ENCODE data around the gene RTN4RL2. TPM values are rescaled to one million over a fixed set of nuclear protein-coding genes. Genes with fewer than 3 reads are reported as not detected.

The RTN4RL2 gene
- total RNA-seq, 2 experiments from 2014 or later, result 0.74 to 0.99 TPM

- Mint-ChIP-seq H3K27ac (no peak overlapping the region), H3K4me1 (ENCODE audit: low read depth) (no peaks in the 10 kb centered on the region), H3K27me3 (ENCODE audit: low read depth) (peaks cover under 1% of the 10 kb centered on the region), H3K9me3 (no peaks in the 10 kb centered on the region), H3K4me3 (no peak overlapping the region), H3K36me3 (ENCODE audit: low read depth) (no peaks in the 10 kb centered on the region)
- CTCF ChIA-PET, result interaction anchor here (1.5 kb wide), 1 partner anchor 25 kb away, joined by 6 read pairs; no protein-coding TSS in a partner anchor
- intact Hi-C loops (cut with micrococcal nuclease), result no loop called here
- DNase-seq, result no peak
Observed at GRCh38 chr11:57466680-57467079, 6.4 kb downstream of the RTN4RL2 start.

- intact Hi-C loops (cut with micrococcal nuclease), result no loop called here
- DNase-seq, result no peak
- Mint-ChIP-seq H3K27ac (no peak overlapping the region), H3K9me3 (no peaks in the 10 kb centered on the region), H3K27me3 (ENCODE audit: low read depth) (no peaks in the 10 kb centered on the region), H3K4me1 (ENCODE audit: low read depth) (no peaks in the 10 kb centered on the region), H3K4me3 (no peak overlapping the region), H3K36me3 (ENCODE audit: low read depth) (no peaks in the 10 kb centered on the region)
- CTCF ChIA-PET, result interaction anchor here (0.6 to 1.2 kb wide), 2 partner anchors 16 to 278 kb away, joined by 3 to 4 read pairs; no protein-coding TSS in a partner anchor
Observed at GRCh38 chr11:57467508-57468157, 7.3 kb downstream of the RTN4RL2 start.

GRCh38 chr11:57468276-57468675 lies 7.9 kb downstream of the RTN4RL2 start:
- Mint-ChIP-seq H3K4me1 (ENCODE audit: low read depth) (peaks cover 2% of the 10 kb centered on the region), H3K27me3 (ENCODE audit: low read depth) (no peaks in the 10 kb centered on the region), H3K27ac (no peak overlapping the region), H3K36me3 (ENCODE audit: low read depth) (no peaks in the 10 kb centered on the region), H3K9me3 (no peaks in the 10 kb centered on the region), H3K4me3 (no peak overlapping the region)
- no peak for DNase-seq
- intact Hi-C loops (cut with micrococcal nuclease), result no loop called here
- CTCF ChIA-PET, result interaction anchor here (1.2 kb wide), 1 partner anchor 15 kb away, joined by 4 read pairs; no protein-coding TSS in a partner anchor

- Mint-ChIP-seq H3K4me1 (ENCODE audit: low read depth) (peaks cover 10% of the 10 kb centered on the region), H3K9me3 (no peaks in the 10 kb centered on the region), H3K4me3 (no peak overlapping the region), H3K27me3 (ENCODE audit: low read depth) (no peaks in the 10 kb centered on the region), H3K27ac (no peak overlapping the region), H3K36me3 (ENCODE audit: low read depth) (no peaks in the 10 kb centered on the region)
- DNase-seq, result no peak
- CTCF ChIA-PET, result interaction anchor here (1.4 kb wide), 1 partner anchor 11 kb away, joined by 3 read pairs; no protein-coding TSS in a partner anchor
- intact Hi-C loops (cut with micrococcal nuclease), result no loop called here
Observed at GRCh38 chr11:57469268-57469667, 8.9 kb downstream of the RTN4RL2 start.

GRCh38 chr11:57471496-57471895 lies 11.2 kb downstream of the RTN4RL2 start:
- CTCF ChIA-PET, result interaction anchor here (1.3 to 2.8 kb wide), 3 partner anchors 12 to 22 kb away, joined by 5 to 42 read pairs (median 5); partner anchors contain the start of gene RTN4RL2
- H3K27ac Mint-ChIP-seq, result no peak overlapping the region
- H3K27me3 Mint-ChIP-seq (ENCODE audit: low read depth), result peaks cover 2% of the 10 kb centered on the region
- no peaks in the 10 kb centered on the region for H3K9me3 Mint-ChIP-seq
- H3K36me3 Mint-ChIP-seq (ENCODE audit: low read depth), result no peaks in the 10 kb centered on the region
- peaks cover 27% of the 10 kb centered on the region for H3K4me1 Mint-ChIP-seq (ENCODE audit: low read depth)
- H3K4me3 Mint-ChIP-seq, result no peak overlapping the region
- intact Hi-C loops (cut with micrococcal nuclease), result no loop called here
- DNase-seq, result no peak

GRCh38 chr11:57473285-57473841 lies 13.0 kb downstream of the RTN4RL2 start:
- intact Hi-C loops (cut with micrococcal nuclease), result no loop called here
- no peaks in the 10 kb centered on the region for H3K36me3 Mint-ChIP-seq (ENCODE audit: low read depth)
- peaks cover 8% of the 10 kb centered on the region for H3K27me3 Mint-ChIP-seq (ENCODE audit: low read depth)
- no peak overlapping the region for H3K4me3 Mint-ChIP-seq
- CTCF ChIA-PET, result interaction anchor here (0.6 to 3.1 kb wide), 8 partner anchors 8 to 128 kb away, joined by 3 to 42 read pairs (median 4); partner anchors contain the start of gene RTN4RL2
- H3K9me3 Mint-ChIP-seq, result no peaks in the 10 kb centered on the region
- H3K27ac Mint-ChIP-seq, result no peak overlapping the region
- peaks cover 27% of the 10 kb centered on the region for H3K4me1 Mint-ChIP-seq (ENCODE audit: low read depth)
- no peak for DNase-seq

GRCh38 chr11:57474017-57474802 lies 13.9 kb downstream of the RTN4RL2 start:
- Mint-ChIP-seq H3K27ac (no peak overlapping the region), H3K36me3 (ENCODE audit: low read depth) (no peaks in the 10 kb centered on the region), H3K4me3 (no peak overlapping the region), H3K27me3 (ENCODE audit: low read depth) (peaks cover 8% of the 10 kb centered on the region), H3K4me1 (ENCODE audit: low read depth) (peaks cover 27% of the 10 kb centered on the region), H3K9me3 (no peaks in the 10 kb centered on the region)
- CTCF ChIA-PET, result interaction anchor here (0.7 to 3.1 kb wide), 9 partner anchors 9 to 169 kb away, joined by 3 to 17 read pairs (median 8); partner anchors contain the start of gene RTN4RL2
- intact Hi-C loops (cut with micrococcal nuclease), result no loop called here
- DNase-seq, result peak; percentile 68

- peak; percentile 35 for DNase-seq
- CTCF ChIA-PET, result interaction anchor here (0.6 to 3.1 kb wide), 8 partner anchors 9 to 1108 kb away, joined by 3 to 17 read pairs (median 8); partner anchors contain the start of gene RTN4RL2
- peaks cover 10% of the 10 kb centered on the region for H3K27me3 Mint-ChIP-seq (ENCODE audit: low read depth)
Observed at GRCh38 chr11:57474803-57475115, 14.4 kb downstream of the RTN4RL2 start.

GRCh38 chr11:57475191-57475590 lies 14.9 kb downstream of the RTN4RL2 start:
- Mint-ChIP-seq H3K4me3 (no peak overlapping the region), H3K27me3 (ENCODE audit: low read depth) (peaks cover 10% of the 10 kb centered on the region), H3K27ac (no peak overlapping the region), H3K9me3 (no peaks in the 10 kb centered on the region), H3K4me1 (ENCODE audit: low read depth) (peaks cover 29% of the 10 kb centered on the region), H3K36me3 (ENCODE audit: low read depth) (no peaks in the 10 kb centered on the region)
- no peak for DNase-seq
- CTCF ChIA-PET, result interaction anchor here (0.6 to 3.1 kb wide), 8 partner anchors 8 to 1108 kb away, joined by 3 to 17 read pairs (median 8); partner anchors contain the start of gene RTN4RL2
- intact Hi-C loops (cut with micrococcal nuclease), result loop anchor here (5.0 kb wide), 1 partner anchor 52 kb away; no protein-coding TSS in a partner anchor

More at GRCh38 chr11:57474803-57475115, 14.4 kb downstream of the RTN4RL2 start:
- Mint-ChIP-seq H3K36me3 (ENCODE audit: low read depth) (no peaks in the 10 kb centered on the region), H3K9me3 (no peaks in the 10 kb centered on the region), H3K27ac (no peak overlapping the region), H3K4me3 (no peak overlapping the region), H3K4me1 (ENCODE audit: low read depth) (peaks cover 27% of the 10 kb centered on the region)
- intact Hi-C loops (cut with micrococcal nuclease), result loop anchor here (5.0 kb wide), 1 partner anchor 53 kb away; no protein-coding TSS in a partner anchor

GRCh38 chr11:57475671-57476046 lies 15.3 kb downstream of the RTN4RL2 start:
- H3K36me3 Mint-ChIP-seq (ENCODE audit: low read depth), result no peaks in the 10 kb centered on the region
- H3K4me1 Mint-ChIP-seq (ENCODE audit: low read depth), result peaks cover 30% of the 10 kb centered on the region
- no peak for DNase-seq
- peak overlapping the region; percentile 65 for H3K4me3 Mint-ChIP-seq
- peaks cover 10% of the 10 kb centered on the region for H3K27me3 Mint-ChIP-seq (ENCODE audit: low read depth)
- H3K27ac Mint-ChIP-seq, result no peak overlapping the region
- no peaks in the 10 kb centered on the region for H3K9me3 Mint-ChIP-seq
- CTCF ChIA-PET, result interaction anchor here (1.1 to 9.9 kb wide), 9 partner anchors 15 to 52 kb away, joined by 3 to 211 read pairs (median 13); partner anchors contain the start of gene RTN4RL2
- intact Hi-C loops (cut with micrococcal nuclease), result loop anchor here (1.0 to 5.0 kb wide), 2 partner anchors 16 to 52 kb away; no protein-coding TSS in a partner anchor

- no peak overlapping the region for H3K27ac Mint-ChIP-seq
- intact Hi-C loops (cut with micrococcal nuclease), result loop anchor here (1.0 to 5.0 kb wide), 2 partner anchors 17 to 51 kb away; no protein-coding TSS in a partner anchor
- H3K4me1 Mint-ChIP-seq (ENCODE audit: low read depth), result peaks cover 30% of the 10 kb centered on the region
- H3K4me3 Mint-ChIP-seq, result peak overlapping the region; percentile 65
- peaks cover 10% of the 10 kb centered on the region for H3K27me3 Mint-ChIP-seq (ENCODE audit: low read depth)
- H3K36me3 Mint-ChIP-seq (ENCODE audit: low read depth), result no peaks in the 10 kb centered on the region
- CTCF ChIA-PET, result interaction anchor here (0.5 to 9.9 kb wide), 6 partner anchors 17 to 339 kb away, joined by 3 to 211 read pairs (median 8); partner anchors contain the start of gene RTN4RL2
- peak; percentile 21 for DNase-seq
- H3K9me3 Mint-ChIP-seq, result no peaks in the 10 kb centered on the region
Observed at GRCh38 chr11:57476047-57476756, 15.9 kb downstream of the RTN4RL2 start.
